Tibial artery (tissue), 4 donors: ENCODE results near the gene FBXO24.

Experiments
- DNase-seq, 2 donors: peaks; one replicate each; pipeline ENCODE4 v3.0.0-alpha.2; 2019
- H3K27ac ChIP-seq, 2 donors: fragments of 200-600 bp; sonication (generic) in 1 of 2; 1 replicate in 1 of 2; 2 replicates in 1 of 2; pipeline ENCODE4 v1.5.1; 2018 to 2019; ENCODE audit warnings: mild to moderate bottlenecking in 1 of 2
- H3K27me3 ChIP-seq, 2 donors: fragments of 200-600 bp; sonication (generic) in 1 of 2; one replicate each; pipeline versions ENCODE4 v1.5.1 to v1.6.0; 2016 to 2019
- H3K36me3 ChIP-seq, 3 donors: fragments of 200-600 bp; sonication (generic) in 2 of 3; one replicate each; pipeline ENCODE4 v1.5.1; 2016 to 2019; ENCODE audit warnings: mild to moderate bottlenecking in 2 of 3
- H3K4me1 ChIP-seq, 4 donors: fragments of 200-600 bp; sonication (generic) in 2 of 4; 1 replicate in 3 of 4; 2 replicates in 1 of 4; pipeline ENCODE4 v1.5.1; 2016 to 2019
- H3K4me3 ChIP-seq, 2 donors: fragments of 200-600 bp; sonication (generic) in 1 of 2; 1 replicate in 1 of 2; 2 replicates in 1 of 2; pipeline ENCODE4 v1.5.1; 2018 to 2019; ENCODE audit warnings: mild to moderate bottlenecking in 2 of 2
- H3K9me3 ChIP-seq, 3 donors: fragments of 200-600 bp; sonication (generic) in 1 of 3; one replicate each; pipeline ENCODE4 v1.5.1; 2016 to 2019
- CTCF ChIP-seq, 2 experiments: fragments of 200-600 bp in 1 of 2; fragments of 450-650 bp in 1 of 2; IDR thresholded peaks; one replicate each; pipeline ENCODE4 v1.5.1; 2017 to 2019; ENCODE audit warnings: antibody characterized with exemption in 2 of 2, mild to moderate bottlenecking in 1 of 2, moderate library complexity in 1 of 2
- intact Hi-C: fragments of 100-400 bp; cut with DNase I; formaldehyde crosslinking; loops from one replicate; pipeline ENCODE4 v1.15.0; 2023; ENCODE audit warnings: low total_unique reads

FBXO24 gene

GRCh38 chr7:100604028-100604975 is 18.2 kb downstream of the FBXO24 start:
- Histone ChIP-seq H3K27ac (peak overlapping the region; percentile 77 to 91), H3K4me3 (peak overlapping the region; percentile 65 to 80), H3K4me1 (peaks cover 0 to 36% (median 25%) of the 10 kb centered on the region in 4 donors), H3K9me3 (no peaks in the 10 kb centered on the region), H3K27me3 (no peaks in the 10 kb centered on the region), H3K36me3 (peaks cover 0 to 6% (median 0%) of the 10 kb centered on the region in 3 donors)
- TF ChIP-seq CTCF (IDR thresholded peaks at IDR 0.05): peak; percentile 45
- intact Hi-C loops: no loop called here
- peak; percentile 68 to 90 for DNase-seq

DNA sequence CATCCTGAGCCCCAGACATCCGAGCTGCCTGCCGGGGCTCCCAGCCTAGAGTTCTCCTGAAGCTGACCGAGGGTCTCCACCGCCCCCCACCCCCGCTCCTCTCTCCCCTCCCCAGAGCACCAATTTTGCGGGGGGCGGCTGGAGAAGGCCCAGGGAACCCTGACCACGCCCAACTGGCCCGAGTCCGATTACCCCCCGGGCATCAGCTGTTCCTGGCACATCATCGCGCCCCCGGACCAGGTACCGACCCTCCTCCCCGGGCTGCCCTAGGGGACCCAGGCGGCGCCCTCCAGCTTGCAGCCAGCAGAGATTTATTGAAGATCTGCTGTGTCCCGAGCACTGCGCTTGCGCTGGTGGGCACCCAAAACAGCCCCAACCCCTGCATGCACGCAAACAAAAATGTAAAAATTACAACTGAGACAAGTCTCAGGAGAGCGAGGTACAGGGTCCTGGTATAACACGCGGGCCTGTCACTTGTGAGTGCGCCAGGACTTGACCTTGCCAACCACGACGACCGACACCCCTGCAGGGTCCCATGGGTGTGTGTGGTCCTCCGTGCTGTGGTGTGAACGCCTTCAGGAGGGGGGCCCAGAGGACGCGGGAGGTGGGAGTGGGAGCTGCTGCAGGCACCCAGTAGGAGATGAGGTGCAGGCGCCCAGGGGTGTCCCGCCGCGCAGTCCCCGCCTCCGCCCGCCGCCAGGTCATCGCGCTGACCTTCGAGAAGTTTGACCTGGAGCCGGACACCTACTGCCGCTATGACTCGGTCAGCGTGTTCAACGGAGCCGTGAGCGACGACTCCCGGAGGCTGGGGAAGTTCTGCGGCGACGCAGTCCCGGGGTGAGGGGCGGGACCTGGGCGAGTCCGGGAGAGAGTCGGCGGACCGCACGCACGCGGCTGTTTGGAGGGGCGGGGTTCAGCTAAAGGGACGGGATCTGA is 19.1 kb downstream of the FBXO24 start:
- H3K27me3 ChIP-seq: no peaks in the 10 kb centered on the region
- H3K27ac ChIP-seq: peak overlapping the region; percentile 77 to 91
- DNase-seq: no peak
- H3K4me3 ChIP-seq: peak overlapping the region; percentile 65 to 80
- TF ChIP-seq CTCF (IDR thresholded peaks at IDR 0.05): no peak
- intact Hi-C loops: no loop called here
- H3K9me3 ChIP-seq: no peaks in the 10 kb centered on the region
- H3K4me1 ChIP-seq: peaks cover 0 to 36% (median 25%) of the 10 kb centered on the region in 4 donors
- peaks cover 0 to 6% (median 0%) of the 10 kb centered on the region in 3 donors for H3K36me3 ChIP-seq

- intact Hi-C loops: no loop called here
These were observed 20.2 kb downstream of the FBXO24 start for GRCh38 chr7:100606313-100606712.

GRCh38 chr7:100607111-100607510 is 21.0 kb downstream of the FBXO24 start:
- Histone ChIP-seq H3K27me3 (no peaks in the 10 kb centered on the region), H3K27ac (no peak overlapping the region), H3K9me3 (no peaks in the 10 kb centered on the region), H3K36me3 (peaks cover 0 to 6% (median 0%) of the 10 kb centered on the region in 3 donors), H3K4me3 (no peak overlapping the region), H3K4me1 (peaks cover 0 to 28% (median 22%) of the 10 kb centered on the region in 4 donors)
- DNase-seq: no peak
- intact Hi-C loops: no loop called here
- no peak for TF ChIP-seq CTCF (IDR thresholded peaks at IDR 0.05)

More at GRCh38 chr7:100606313-100606712, 20.2 kb downstream of the FBXO24 start:
- TF ChIP-seq CTCF (IDR thresholded peaks at IDR 0.05): no peak
- Histone ChIP-seq H3K36me3 (peaks cover 0 to 6% (median 0%) of the 10 kb centered on the region in 3 donors), H3K9me3 (no peaks in the 10 kb centered on the region), H3K4me3 (no peak overlapping the region), H3K27me3 (no peaks in the 10 kb centered on the region), H3K27ac (no peak overlapping the region), H3K4me1 (peaks cover 0 to 36% (median 26%) of the 10 kb centered on the region in 4 donors)
- no peak for DNase-seq

DNA sequence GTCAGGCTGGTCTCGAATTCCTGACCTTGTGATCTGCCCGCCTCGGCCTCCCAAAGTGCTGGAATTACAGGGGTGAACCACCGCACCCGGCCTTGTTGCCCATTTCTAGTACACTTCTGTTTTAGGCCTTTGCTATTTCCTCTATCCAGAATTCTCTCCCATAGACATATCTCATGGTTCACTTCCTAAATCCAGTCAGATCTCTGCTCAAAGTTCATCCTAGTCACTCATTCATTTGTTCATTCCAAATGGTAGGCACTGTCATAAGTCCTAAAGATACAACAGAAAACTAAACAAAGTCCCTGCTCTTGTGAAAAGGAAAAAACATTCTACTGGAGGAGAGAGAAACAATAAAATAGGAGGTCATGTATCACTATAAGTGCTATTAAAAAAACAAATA is 23.8 kb downstream of the FBXO24 start:
- no peak for DNase-seq
- H3K9me3 ChIP-seq: no peaks in the 10 kb centered on the region
- peaks cover 0 to 20% (median 15%) of the 10 kb centered on the region in 4 donors for H3K4me1 ChIP-seq
- no peak for TF ChIP-seq CTCF (IDR thresholded peaks at IDR 0.05)
- no peaks in the 10 kb centered on the region for H3K27me3 ChIP-seq
- H3K4me3 ChIP-seq: no peak overlapping the region
- H3K27ac ChIP-seq: no peak overlapping the region
- intact Hi-C loops: no loop called here
- H3K36me3 ChIP-seq: peaks cover 0 to 16% (median 1%) of the 10 kb centered on the region in 3 donors
